PFSK-1 (cell line): Measurements from ENCODE around the gene CLDN8.
A peak's percentile ranks its signal among the peaks of the same experiment; 100 is the strongest.

Experiments
- FOXP2 ChIP-seq: optimal IDR thresholded peaks from 2 replicates; pipeline ENCODE3; 2011; ENCODE audit warnings: borderline replicate concordance, control low read depth, inconsistent platforms; ENCODE audit not compliant: insufficient read depth; ENCODE audit errors: extremely low read length, extremely low read depth
- POLR2AphosphoS5 ChIP-seq: IDR thresholded peaks from 2 replicates; pipeline ENCODE4 v1.6.1; 2012; ENCODE audit warnings: low read depth, mild to moderate bottlenecking, control low read depth, low read length, moderate library complexity
- REST ChIP-seq, 2 experiments: IDR thresholded peaks; 2 replicates each; pipeline versions ENCODE4 v1.6.1 to v1.8.0; 2011 to 2012; ENCODE audit warnings: low read depth in 2 of 2, low read length in 2 of 2, control low read depth in 1 of 2, inconsistent platforms in 1 of 2, mild to moderate bottlenecking in 1 of 2, moderate library complexity in 1 of 2; ENCODE audit not compliant: insufficient read depth in 1 of 2
- SIN3A ChIP-seq: IDR thresholded peaks from 2 replicates; pipeline ENCODE4 v1.6.1; 2012; ENCODE audit warnings: mild to moderate bottlenecking, low read length, moderate library complexity, borderline replicate concordance; ENCODE audit not compliant: insufficient read depth
- TAF1 ChIP-seq: IDR thresholded peaks from 2 replicates; pipeline ENCODE4 v1.6.1; 2012; ENCODE audit warnings: low read length, control low read depth, borderline replicate concordance; ENCODE audit not compliant: insufficient read depth

The CLDN8 gene

GRCh38 chr21:30232011-30232410, 16.1 kb upstream of the CLDN8 start:
- no peak for TF ChIP-seq TAF1
- no peak for TF ChIP-seq FOXP2
- TF ChIP-seq REST (IDR thresholded peaks at IDR 0.05; ENCODE audit: insufficient read depth in 1 of 2, low read depth in 2 of 2, low read length in 2 of 2), result no peak
- TF ChIP-seq POLR2AphosphoS5, result no peak
- no peak for TF ChIP-seq SIN3A

GRCh38 chr21:30227633-30228404, 11.9 kb upstream of the CLDN8 start:
- TF ChIP-seq FOXP2 (peak; percentile 48), TAF1 (no peak), REST (IDR thresholded peaks at IDR 0.05; ENCODE audit: insufficient read depth in 1 of 2, low read depth in 2 of 2, low read length in 2 of 2) (0 out of 4 replicates have a peak, but pooled peaks of 1 of the 2 experiments have one; percentile 22), POLR2AphosphoS5 (no peak)

- TF ChIP-seq POLR2AphosphoS5, result no peak
- no peak for TF ChIP-seq SIN3A
- no peak for TF ChIP-seq REST (IDR thresholded peaks at IDR 0.05; ENCODE audit: insufficient read depth in 1 of 2, low read depth in 2 of 2, low read length in 2 of 2)
- no peak for TF ChIP-seq TAF1
- no peak for TF ChIP-seq FOXP2
These were observed 11.2 kb upstream of the CLDN8 start for GRCh38 chr21:30227128-30227527.

- no peak for TF ChIP-seq REST (IDR thresholded peaks at IDR 0.05; ENCODE audit: insufficient read depth in 1 of 2, low read depth in 2 of 2, low read length in 2 of 2)
- no peak for TF ChIP-seq POLR2AphosphoS5
- no peak for TF ChIP-seq FOXP2
- TF ChIP-seq SIN3A, result no peak
- no peak for TF ChIP-seq TAF1
These were observed 7.7 kb upstream of the CLDN8 start for GRCh38 chr21:30223596-30223995.
